Activated naive CD4-positive, alpha-beta T cell (primary cell): ENCODE results near the gene MAST2.
"Not testable (repeated sequence)": the region's sequence is repeated elsewhere in the genome, so short reads cannot be mapped to it uniquely, and the experiment has no call there.

Experiments
- DNase-seq, 4 experiments: peaks; one replicate each; lab custom pipeline; 2025; lab: John Stamatoyannopoulos, UW

MAST2 gene

DNA sequence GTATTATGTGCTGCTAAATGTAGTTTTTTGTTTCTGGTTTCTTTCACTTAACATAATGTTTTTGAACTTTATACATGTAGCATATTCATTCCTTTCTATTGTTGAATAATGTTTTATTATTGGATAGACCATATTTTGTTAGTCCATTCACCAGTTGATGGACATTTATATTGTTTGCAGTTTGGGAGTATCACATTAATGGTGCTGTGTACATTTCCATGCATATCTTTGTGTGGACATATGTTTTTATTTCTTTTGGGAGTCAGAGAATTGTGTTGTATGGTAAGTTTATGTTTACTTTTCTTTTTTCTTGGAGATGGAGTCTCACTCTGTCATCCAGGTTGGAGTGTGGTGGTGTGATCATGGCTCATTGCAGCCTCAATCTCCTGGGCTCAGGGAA lies 134.6 kb downstream of the MAST2 start:
- no peak for DNase-seq

DNA sequence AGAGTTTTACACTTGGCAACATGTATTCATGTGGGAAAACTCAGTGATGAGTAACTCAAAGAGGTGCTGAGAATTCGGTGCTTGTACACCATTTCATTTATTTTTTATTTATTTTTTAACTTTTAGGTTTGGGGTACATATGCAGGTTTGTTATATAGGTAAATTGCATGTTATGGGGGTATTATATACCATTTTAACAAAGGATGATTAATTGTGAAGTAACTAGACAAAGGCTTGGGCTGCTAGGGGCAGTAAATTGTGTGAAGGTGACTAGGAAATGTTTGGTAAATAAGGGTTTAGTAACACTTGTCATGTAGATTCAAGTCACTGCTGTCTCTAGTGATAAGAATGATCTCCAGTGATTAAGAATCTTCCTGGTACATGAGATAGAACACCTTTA lies 139.0 kb downstream of the MAST2 start:
- DNase-seq, result no peak

DNA sequence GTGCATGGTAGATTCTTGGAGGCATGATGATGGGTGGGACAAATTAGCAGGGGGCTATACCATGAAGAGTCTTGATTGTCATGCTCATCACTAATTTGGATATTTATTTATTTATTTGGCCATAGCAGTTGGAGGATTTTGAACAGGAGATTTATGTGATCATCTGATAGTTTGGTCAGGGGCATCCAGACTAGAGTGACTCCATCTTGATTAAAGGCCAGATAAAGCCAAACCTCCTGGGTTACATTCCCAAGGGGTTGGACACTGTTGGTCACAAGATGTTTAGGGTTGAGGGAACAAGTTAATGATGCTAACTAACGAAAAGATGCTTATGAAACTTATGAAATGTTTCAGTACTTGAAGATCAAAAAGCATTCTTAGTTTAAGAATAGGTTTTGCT lies 139.8 kb downstream of the MAST2 start:
- DNase-seq, result no peak

DNA sequence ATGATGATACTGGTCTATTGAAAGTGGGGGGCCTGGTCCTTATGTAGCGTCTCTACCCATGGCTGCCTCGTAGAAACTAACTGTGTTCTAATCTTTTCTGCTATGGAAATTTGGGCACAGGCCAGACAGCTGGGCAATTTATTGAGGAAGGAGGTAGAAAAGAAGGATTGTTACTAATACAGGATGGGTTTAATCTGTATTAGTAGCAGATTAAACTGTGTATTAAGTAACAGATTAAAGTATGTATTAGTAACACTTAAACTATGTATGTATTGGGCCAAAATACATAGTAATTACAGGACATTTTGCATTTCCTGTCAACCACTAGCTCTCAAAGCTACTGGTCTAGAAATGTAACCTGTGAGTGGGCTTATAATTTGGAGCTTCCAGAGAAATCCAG lies 142.0 kb downstream of the MAST2 start:
- no peak for DNase-seq

DNA sequence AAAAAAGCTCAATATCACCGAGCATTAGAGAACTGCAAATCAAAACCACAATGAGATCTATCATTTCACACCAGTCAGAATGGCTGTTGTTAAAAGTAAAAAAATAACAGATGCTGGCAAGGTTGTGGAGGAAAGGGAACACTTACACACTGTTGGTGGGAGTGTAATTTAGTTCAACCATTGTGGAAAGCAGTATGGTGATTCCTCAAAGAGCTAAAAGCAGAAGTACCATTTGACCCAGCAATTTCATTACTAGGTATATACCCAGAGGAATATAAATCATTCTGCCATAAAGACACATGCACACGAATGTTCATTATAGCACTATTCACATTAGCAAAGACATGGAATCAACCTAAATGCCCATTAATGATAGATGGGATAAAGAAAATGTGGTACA lies 146.1 kb downstream of the MAST2 start:
- DNase-seq, result not testable (repeated sequence)

DNA sequence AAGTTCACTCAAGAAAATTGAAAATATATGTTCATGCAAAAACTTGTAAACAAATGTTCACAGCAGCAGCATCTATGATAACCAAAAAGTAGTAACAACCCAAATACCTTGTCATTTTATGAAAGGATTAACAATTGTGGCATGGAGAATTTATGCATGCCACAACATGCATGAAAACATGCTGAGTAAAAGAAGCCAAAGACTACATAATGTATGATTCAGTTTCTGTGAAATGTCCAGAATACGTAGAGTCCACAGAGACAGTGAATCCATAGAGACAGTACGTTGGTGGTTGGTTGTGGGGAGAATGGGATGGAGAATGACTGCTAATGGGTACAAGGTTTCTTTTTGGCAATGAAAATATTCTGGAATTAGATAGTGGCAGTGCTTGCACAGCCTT lies 148.7 kb downstream of the MAST2 start:
- DNase-seq, result no peak

DNA sequence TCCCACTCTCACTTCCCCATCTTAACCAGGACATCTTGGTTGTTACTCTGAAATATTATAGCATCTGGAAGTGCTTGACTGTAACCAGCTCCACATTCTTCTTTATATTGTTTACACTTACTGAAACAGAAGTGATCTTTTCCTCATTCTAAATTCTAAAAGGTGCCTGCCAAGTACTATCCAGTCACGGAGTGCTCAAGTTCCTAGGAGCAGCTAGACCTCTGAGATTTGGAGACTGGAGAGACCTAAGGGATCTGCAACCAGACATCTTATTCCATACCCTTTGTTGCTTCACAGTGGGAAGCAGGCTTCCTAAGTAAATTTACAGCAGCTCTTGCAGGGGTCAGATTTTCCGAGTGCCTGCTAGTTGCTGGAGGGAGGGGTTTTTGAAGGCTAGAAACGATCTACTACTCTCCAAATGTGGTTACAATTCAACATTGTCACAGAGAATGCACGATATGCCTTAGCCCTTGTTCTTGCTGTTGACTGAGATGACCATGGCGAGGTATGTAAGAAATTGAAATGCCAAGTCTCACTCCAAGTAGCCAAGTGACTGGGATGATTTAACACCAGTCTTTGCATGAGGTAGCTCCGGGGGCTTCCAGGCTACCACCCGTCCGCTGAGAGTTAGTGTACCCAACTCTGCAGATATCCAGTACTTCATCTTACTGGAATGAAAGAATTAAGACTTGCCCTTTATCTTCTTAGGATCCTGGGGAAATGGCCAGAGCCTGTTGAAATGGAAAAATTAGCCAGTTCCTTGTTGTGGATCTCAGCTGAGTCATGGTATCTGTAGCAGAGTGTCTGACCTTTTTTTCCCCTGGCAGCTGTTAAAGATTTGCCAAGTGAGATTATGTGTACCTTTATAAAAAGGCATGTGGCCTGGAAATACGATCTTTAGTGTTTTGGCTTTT lies 150.8 kb downstream of the MAST2 start:
- no peak for DNase-seq

DNA sequence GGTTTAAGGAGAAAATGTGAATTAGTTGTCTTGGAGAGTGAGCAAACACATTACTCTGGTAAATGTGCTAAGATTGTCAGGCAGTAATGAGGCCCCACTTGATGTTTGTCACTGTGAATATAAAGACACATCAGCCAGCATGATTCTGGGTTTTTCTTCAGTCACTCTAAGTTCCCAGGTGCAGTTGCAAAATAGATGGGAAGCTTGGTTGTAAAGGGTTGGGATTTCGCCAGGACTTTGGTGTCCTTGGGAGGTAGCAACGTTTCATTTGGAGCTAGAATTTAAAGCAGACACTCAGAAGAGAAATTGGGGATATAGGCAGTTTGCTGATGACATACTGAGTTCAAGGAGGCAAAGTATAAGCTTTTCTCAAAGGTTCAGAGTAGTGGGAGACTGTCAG lies 154.3 kb downstream of the MAST2 start:
- DNase-seq, result no peak

DNA sequence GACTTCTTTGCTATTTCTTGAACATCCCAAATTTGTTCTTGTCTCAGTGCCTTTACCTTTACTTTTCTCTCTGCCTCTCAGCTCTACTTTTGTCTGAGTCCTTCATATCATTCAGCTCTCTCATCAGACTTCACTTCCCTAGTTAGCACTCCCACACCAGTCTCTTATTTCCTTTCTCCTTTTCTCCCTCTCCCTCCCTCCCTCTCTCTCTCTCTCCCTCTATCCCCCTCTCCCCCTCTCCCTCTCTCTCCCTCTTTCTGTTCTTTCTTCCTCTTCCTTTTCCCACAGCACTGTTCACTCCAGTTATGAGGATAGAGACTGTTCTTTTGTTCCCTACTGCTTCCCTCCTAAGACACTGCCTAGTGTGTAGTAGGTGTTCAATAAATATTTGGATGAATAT lies 154.9 kb downstream of the MAST2 start:
- no peak for DNase-seq

DNA sequence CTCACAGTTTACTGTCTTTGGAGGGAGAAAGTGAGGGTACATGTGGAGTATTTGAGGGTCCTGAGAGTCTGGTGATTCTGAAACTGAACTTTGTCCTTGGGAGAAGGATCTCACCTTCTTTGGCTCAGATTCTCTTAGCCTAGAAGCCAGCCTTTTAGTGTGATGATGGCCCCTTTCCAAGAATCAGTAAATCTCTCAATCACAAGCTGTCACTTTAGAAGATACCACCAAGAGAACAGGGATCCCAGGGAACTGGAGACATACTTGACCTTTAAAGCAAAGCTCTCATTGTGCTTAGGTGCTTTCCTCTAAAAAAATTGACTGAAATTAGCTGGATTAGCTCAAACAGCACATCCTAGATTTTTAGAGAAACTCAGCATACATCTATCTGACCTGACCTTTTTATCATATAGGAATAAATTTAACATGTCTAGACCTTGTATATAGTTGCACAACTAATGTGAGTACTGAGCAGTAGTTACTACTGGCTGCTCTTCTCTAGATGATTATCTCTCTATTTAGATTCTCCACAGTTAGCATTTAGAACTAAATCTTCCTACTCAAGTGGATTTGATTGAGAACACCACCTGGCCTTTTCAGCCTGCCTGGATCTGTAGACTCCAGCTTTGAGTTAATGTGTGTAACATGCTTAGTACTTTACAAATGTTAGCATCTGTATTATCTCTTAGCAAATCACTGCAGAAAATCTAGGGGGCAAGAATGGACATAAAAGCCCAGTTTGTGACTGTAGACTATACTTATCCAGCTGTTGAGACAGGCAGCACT lies 157.7 kb downstream of the MAST2 start:
- no peak for DNase-seq

DNA sequence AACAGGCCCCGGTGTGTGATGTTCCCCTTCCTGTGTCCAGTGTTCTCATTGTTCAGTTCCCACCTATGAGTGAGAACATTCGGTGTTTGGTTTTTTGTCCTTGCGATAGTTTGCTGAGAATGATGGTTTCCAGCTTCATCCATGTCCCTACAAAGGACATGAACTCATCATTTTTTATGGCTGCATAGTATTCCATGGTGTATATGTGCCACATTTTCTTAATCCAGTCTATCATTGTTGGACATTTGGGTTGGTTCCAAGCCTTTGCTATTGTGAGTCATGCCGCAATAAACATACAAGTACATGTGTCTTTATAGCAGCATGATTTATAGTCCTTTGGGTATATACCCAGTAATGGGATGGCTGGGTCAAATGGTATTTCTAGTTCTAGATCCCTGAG lies 158.5 kb downstream of the MAST2 start:
- not testable (repeated sequence) for DNase-seq

DNA sequence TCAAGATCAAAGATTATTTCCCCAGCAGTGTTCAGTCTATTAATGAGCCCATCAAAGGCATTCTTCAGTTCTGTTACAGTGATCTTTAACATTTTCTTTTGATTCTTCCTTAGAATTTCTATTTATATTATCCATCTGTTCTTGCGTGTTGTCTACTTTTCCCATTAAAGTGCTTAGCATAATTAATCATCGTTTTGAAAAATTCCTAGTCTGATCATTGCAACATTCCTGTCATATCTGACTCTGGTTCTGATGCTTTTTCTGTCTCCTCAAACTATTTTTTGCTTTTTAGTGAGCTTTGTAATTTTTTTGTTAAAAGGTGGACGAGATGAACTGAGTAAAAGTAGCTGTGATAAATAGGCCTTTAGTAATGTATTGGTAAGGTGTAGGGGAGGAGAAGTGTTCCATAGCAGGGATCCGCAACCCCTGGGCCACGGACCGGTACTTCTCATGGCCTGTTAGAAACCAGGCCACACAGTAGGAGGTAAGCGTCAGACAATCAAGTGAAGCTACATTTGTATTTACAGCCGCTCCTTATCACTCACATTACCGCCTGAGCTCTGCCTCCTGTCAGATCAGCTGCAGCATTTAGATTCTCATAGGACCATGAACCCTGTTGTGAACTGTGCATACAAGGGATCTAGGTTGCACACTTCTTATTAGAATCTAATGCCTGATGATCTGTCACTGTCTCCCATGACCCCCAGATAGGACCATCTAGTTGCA lies 165.7 kb downstream of the MAST2 start:
- DNase-seq, result no peak

DNA sequence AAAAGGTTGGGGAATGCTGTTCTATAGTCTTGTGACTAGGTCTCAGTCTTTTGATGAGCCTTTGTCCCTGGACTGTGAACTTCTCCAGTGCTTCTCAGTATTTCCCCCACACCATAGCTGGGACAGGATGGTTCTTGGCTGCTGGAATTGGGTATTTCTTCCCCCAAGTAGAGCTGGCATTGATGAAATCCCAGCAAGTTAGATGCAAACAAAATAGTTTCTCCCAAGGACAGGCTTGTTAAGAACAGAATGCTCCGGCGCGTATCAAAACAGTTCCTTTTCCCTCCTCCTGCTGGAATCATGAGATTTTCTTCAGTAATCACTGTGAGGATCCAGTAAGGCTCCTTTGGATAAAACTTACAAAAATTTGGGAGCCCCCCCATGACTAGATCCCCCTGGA lies 166.5 kb downstream of the MAST2 start:
- no peak for DNase-seq

DNA sequence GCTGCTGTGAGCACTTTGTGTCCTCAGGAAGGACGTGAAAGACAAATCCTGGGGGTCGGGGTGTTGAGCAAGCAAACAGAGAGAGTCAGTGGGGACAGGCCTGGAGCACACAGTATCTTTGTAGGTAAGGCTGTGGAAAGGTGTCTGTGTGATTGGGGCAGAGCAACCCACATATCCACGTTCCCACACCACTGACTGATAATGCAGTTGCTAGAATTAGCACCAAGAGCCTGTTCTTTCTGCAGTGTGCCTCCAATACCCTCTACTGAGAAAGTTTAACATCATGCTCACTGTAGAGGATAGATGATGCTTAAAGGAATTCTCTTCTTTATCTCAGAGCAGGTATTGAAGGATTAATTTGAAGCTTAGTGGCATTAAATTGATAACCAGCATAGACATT lies 167.9 kb downstream of the MAST2 start:
- no peak for DNase-seq

DNA sequence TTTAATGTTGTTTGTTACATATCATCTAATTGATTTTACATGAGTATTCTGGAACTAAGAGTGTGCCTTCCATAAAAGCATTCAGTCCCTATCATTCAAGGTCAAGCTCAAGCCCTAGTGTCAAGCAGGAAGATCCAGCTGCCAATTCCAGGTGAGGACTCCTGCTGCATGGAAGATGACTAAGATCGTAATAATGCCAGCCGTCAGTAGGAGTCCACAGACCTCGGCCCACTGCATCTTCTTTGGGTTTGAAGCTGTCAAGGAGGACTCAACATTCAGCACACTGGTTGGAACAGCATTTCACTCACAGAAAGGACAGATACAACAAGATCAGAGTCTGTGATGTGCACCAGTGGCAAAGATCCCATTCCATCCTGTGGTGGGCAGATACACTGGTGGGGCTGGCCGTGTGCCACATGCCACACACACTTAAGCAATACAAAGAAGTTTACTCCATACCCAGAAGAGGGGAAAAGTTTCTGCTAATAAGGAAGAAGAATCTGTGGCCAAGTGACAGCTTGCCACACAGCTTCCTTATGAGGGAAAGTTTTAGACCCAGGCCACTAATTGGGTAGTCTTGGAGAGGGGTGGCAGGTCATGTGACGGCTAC lies 168.6 kb downstream of the MAST2 start:
- DNase-seq, result no peak

DNA sequence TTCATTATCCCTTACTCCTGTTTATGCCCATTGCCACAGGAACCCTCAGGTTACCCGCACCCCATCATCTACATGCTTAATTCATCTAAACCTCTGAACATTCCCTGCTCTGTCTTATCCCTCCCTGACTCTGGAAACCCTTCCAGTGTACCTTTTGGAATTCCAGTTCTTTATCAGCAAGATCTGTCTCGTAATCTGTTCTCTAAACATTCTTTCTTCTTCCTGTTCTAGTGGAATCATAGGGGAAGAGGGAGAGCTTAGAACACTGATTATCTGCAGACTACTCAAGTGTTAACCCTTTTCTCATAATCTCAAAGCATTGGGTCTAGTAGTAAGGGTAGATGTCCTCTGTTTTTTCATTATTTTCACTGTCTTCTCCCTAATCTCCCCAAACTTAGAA lies 169.2 kb downstream of the MAST2 start:
- no peak for DNase-seq

DNA sequence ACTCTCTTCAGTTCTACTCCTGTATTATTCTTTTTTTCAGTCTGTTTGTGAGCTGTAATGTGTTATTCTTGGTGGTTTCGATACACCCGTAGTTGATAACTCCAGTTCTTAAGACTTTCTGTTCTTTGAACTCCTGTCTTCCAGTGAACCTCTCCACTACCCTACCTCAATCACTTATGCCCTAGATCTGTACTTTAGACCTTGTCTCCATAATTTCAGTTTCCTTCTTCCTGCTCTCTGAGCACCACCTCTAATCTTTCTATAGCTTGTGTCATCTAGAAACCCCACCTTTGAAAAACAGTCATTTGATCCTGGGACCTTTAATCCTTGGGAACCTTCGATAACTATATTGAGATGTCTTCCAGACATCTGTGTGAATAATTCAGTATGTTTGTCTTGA lies 169.7 kb downstream of the MAST2 start:
- DNase-seq, result no peak

DNA sequence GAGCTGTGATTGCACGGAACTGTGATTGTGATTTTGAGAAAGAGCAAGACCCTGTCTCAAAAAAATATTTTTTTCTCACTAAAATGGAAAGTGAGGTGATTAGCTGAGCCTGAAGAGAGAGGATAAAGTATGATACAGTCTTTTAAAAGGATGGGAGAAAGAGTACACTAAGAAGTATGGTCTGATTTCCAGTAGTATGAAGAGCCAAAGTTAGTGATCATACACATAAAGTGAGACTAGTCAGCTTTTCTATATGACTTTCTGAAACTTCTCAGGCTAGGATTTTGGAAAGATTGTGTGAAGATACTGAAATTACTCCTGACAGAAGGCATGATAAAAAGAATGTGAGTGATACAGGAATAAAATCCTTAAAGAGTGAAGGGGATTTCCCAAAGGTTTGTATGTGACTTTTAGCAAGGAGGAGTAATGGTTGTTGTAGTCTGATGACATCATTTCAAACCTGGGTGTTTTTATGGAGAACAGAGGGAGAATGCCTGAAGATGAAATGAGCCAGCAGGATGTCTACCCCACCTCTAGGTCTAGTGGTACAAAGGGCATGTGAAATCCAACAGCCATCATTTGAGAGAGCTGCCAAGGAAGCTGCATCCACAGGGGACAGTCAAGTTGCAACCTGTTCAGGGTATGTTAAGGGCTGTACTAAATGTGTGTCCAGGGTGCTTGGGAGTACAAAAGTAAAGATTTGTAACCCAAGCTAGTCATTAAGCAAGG lies 171.3 kb downstream of the MAST2 start:
- no peak for DNase-seq

DNA sequence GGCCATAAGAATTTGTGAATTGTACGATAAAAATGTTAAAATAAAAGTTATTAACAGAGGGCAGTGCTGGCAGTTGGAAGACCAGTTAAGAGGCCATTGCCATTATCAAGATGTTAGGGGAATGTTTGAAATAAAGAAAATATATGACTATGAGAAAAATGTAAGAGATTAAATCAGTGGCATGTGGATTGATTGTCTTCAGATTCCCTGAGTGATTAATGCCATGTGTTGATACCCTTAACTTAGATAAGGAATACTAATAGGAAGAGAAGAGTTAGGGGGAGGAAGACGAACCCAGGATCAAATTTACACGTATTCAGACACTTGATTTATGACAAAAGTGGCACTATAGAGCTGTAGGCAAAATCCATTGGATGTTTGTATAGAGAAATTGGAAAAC lies 173.2 kb downstream of the MAST2 start:
- DNase-seq, result no peak

DNA sequence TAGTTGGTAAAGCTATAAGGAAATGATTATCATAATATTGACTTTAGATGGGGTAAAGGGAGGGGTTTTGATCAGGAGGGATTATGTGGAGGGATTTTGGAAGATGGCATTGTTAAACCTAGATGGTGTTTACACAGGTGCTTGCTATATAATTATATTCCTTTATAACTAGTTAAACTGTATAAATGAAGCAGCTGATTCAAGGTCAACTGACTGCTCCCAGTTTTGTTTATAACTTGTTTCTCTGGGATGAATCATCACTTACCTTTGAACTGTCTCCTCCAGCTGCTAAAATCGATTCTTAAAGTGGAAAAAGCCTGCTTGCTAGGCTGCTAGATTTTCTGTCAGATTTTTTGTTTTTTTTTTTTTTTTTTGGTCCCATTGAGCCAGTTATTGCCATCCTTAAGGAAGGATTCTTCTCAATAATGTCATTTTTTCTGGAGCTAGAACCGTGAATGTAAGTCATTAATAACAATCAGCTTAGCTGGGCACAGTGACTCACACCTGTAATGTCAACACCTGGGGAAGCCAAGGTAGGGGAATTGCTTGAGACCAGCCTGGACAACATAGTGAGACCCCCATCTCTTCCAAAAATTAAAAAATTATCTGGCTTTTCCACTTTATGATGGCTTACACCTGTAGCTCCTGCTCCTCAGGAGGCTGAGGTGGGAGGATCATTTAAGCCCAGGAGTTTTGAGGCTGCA lies 175.8 kb downstream of the MAST2 start:
- DNase-seq, result no peak

DNA sequence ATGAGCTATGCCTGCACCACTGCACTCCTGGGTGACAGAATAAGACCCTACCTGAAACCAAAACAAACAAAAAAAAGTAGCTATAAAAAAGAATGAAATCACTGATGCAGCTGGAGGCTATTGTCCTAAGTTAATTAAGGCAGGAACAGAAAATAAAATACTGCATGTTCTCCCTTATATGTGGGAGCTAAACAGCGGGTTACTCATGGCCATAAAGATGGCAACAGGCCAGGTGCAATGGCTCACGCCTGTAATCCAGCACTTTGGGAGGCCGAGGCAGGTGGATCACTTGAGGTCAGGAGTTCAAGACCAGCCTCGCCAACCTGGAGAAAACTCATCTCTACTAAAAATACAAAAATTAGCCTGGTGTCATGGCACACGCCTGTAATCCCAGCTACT lies 176.4 kb downstream of the MAST2 start:
- no peak for DNase-seq
